PC-9 (cell line): ENCODE results near the gene VTCN1. TPM values are rescaled to one million over a fixed set of nuclear protein-coding genes. Genes with fewer than 3 reads are reported as not detected.

Experiments used
- BruUV-seq: library from RNA; stranded (reverse); fragments of 400-500 nt; replicated peaks from 2 replicates; lab custom pipeline; 2021; lab: Mats Ljungman, UMichigan
- CTCF ChIA-PET: fragments of 300-600 bp; sonication (Branson Sonifier 250); formaldehyde crosslinking; loops from one replicate; lab custom pipeline; 2022; ENCODE audit warnings: antibody characterized with exemption; lab: Charles Lee
- POLR2A ChIA-PET: fragments of 300-600 bp; sonication (Branson Sonifier 250); formaldehyde crosslinking; loops from one replicate; lab custom pipeline; 2022; ENCODE audit warnings: antibody characterized with exemption; ENCODE audit not compliant: unreplicated experiment; lab: Charles Lee
- DNase-seq, 2 experiments: peaks; one replicate each; pipeline versions ENCODE4 v3.0.0 to v3.0.0-alpha.2; 2015 to 2022; ENCODE audit warnings: mixed read lengths in 1 of 2
- H2AFZ ChIP-seq: fragments of 200-600 bp; sonication (generic); 2 replicates; pipeline ENCODE4 v1.8.1; 2017; ENCODE audit warnings: antibody characterized with exemption
- H3F3A ChIP-seq: fragments of 200-600 bp; sonication (generic); 2 replicates; pipeline ENCODE4 v1.8.1; 2017; ENCODE audit warnings: antibody characterized with exemption, mild to moderate bottlenecking, low read depth; ENCODE audit not compliant: insufficient read depth
- H3K27ac ChIP-seq: fragments of 200-600 bp; sonication (generic); 2 replicates; pipeline ENCODE4 v1.6.1; 2016; ENCODE audit warnings: mixed run types
- H3K27me3 ChIP-seq: fragments of 200-600 bp; sonication (generic); 2 replicates; pipeline ENCODE4 v1.6.1; 2016; ENCODE audit warnings: low read depth, mixed run types; ENCODE audit not compliant: insufficient read depth
- H3K36me3 ChIP-seq: fragments of 200-600 bp; sonication (generic); 2 replicates; pipeline ENCODE4 v1.6.1; 2016; ENCODE audit warnings: low read depth, mixed run types
- H3K4me1 ChIP-seq: fragments of 200-600 bp; sonication (generic); replicated peaks from 2 replicates; pipeline ENCODE4 v1.6.1; 2016; ENCODE audit warnings: mixed run types; ENCODE audit not compliant: insufficient read depth
- H3K4me2 ChIP-seq: fragments of 200-600 bp; sonication (generic); 2 replicates; pipeline ENCODE4 v1.6.1; 2017; ENCODE audit warnings: mixed run types
- H3K4me3 ChIP-seq: fragments of 200-600 bp; sonication (generic); 2 replicates; pipeline ENCODE4 v1.6.1; 2016; ENCODE audit warnings: mixed run types
- H3K79me2 ChIP-seq: fragments of 200-600 bp; sonication (generic); 2 replicates; pipeline ENCODE4 v1.6.1; 2017; ENCODE audit warnings: low read depth, mixed run types
- H3K9me2 ChIP-seq: fragments of 200-600 bp; sonication (generic); 2 replicates; pipeline ENCODE4 v1.8.1; 2017; ENCODE audit warnings: mild to moderate bottlenecking; ENCODE audit not compliant: insufficient read depth
- H3K9me3 ChIP-seq: fragments of 200-600 bp; sonication (generic); 2 replicates; pipeline ENCODE4 v1.8.1; 2016; ENCODE audit warnings: low read depth; ENCODE audit not compliant: insufficient read depth
- H4K20me1 ChIP-seq: fragments of 200-600 bp; sonication (generic); 2 replicates; pipeline ENCODE4 v1.8.1; 2017; ENCODE audit not compliant: insufficient read depth
- EZH2 ChIP-seq: fragments of 200-600 bp; sonication (generic); IDR thresholded peaks from 2 replicates; pipeline ENCODE4 v1.8.0; 2017; ENCODE audit warnings: antibody characterized with exemption, low read depth
- intact Hi-C: fragments of 100-400 bp; cut with micrococcal nuclease; formaldehyde crosslinking; loops from one replicate; pipeline ENCODE4 v1.10.0; 2022; ENCODE audit not compliant: unreplicated experiment
- total RNA-seq: library from RNA; stranded (reverse); gene quantifications from 2 replicates; pipeline ENCODE4 v1.2.3, GENCODE V29; 2021
- TF ChIP-seq, protein P1 (sequence below): fragments of 200-600 bp; sonication (generic); conservative IDR thresholded peaks from 2 replicates; pipeline ENCODE4 v1.6.1; 2017; ENCODE audit warnings: mixed run types, antibody characterized with exemption, mild to moderate bottlenecking, moderate library complexity

The VTCN1 gene
- total RNA-seq, 1 experiment from 2014 or later, result 5.0 TPM

GRCh38 chr1:117176579-117176978, 34.1 kb downstream of the VTCN1 start:
- no peak overlapping the region for H2AFZ ChIP-seq
- H4K20me1 ChIP-seq, result no peaks in the 10 kb centered on the region
- POLR2A ChIA-PET, result interaction anchor here (0.6 kb wide), 1 partner anchor 11 kb away, joined by 3 read pairs; no protein-coding TSS in a partner anchor
- no peaks in the 10 kb centered on the region for H3K36me3 ChIP-seq
- no peak for DNase-seq
- no peaks in the 10 kb centered on the region for H3K9me2 ChIP-seq
- no peaks in the 10 kb centered on the region for H3K9me3 ChIP-seq
- no peak overlapping the region for H3K4me2 ChIP-seq
- intact Hi-C loops, result no loop called here
- peaks cover 9% of the 10 kb centered on the region for H3K4me1 ChIP-seq
- CTCF ChIA-PET, result no interaction called here
- H3K79me2 ChIP-seq, result no peaks in the 10 kb centered on the region
- peaks cover 5% of the 10 kb centered on the region; the same call in 1 of the 2 replicates for H3F3A ChIP-seq
- no peak overlapping the region for H3K4me3 ChIP-seq
- BruUV-seq, result no TSS peak
- no peak for TF ChIP-seq EZH2
- TF ChIP-seq, protein P1, sequence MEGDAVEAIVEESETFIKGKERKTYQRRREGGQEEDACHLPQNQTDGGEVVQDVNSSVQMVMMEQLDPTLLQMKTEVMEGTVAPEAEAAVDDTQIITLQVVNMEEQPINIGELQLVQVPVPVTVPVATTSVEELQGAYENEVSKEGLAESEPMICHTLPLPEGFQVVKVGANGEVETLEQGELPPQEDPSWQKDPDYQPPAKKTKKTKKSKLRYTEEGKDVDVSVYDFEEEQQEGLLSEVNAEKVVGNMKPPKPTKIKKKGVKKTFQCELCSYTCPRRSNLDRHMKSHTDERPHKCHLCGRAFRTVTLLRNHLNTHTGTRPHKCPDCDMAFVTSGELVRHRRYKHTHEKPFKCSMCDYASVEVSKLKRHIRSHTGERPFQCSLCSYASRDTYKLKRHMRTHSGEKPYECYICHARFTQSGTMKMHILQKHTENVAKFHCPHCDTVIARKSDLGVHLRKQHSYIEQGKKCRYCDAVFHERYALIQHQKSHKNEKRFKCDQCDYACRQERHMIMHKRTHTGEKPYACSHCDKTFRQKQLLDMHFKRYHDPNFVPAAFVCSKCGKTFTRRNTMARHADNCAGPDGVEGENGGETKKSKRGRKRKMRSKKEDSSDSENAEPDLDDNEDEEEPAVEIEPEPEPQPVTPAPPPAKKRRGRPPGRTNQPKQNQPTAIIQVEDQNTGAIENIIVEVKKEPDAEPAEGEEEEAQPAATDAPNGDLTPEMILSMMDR, result no peak
- H3K27me3 ChIP-seq, result no peaks in the 10 kb centered on the region
- no peak overlapping the region for H3K27ac ChIP-seq

DNA sequence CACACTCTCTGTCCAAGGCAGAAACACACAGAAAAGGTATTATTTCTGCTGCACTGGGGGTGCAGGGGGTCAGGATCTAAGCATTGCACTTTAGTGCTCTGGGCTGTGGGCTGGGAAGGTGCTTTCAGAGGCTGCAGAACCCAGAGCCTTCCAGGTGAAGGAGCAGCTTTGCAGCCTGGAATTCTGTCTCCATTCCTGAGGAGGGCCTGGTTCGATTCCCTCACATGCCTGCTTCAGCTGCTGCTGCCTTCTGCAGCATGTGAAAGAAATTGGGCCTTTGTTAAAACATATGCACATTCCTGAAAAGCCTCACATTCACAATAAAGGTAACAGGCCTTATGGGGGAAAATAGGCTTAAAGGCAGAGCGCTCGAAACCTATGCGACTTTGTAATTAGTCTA, 35.9 kb downstream of the VTCN1 start:
- H3K4me2 ChIP-seq, result no peak overlapping the region
- H2AFZ ChIP-seq, result no peak overlapping the region
- intact Hi-C loops, result no loop called here
- H3K9me3 ChIP-seq, result no peaks in the 10 kb centered on the region; the same call in 1 of the 2 replicates
- H4K20me1 ChIP-seq, result no peaks in the 10 kb centered on the region
- ChIA-PET CTCF (interaction anchor here (0.7 kb wide), 1 partner anchor 8 kb away, joined by 4 read pairs; no protein-coding TSS in a partner anchor), POLR2A (no interaction called here)
- TF ChIP-seq, protein P1, result no peak
- TF ChIP-seq EZH2, result no peak
- H3K79me2 ChIP-seq, result no peaks in the 10 kb centered on the region
- H3K4me1 ChIP-seq, result no peaks in the 10 kb centered on the region
- H3K9me2 ChIP-seq, result no peaks in the 10 kb centered on the region
- no peaks in the 10 kb centered on the region for H3K27me3 ChIP-seq
- no peaks in the 10 kb centered on the region for H3K36me3 ChIP-seq
- H3K27ac ChIP-seq, result no peak overlapping the region
- no peaks in the 10 kb centered on the region for H3F3A ChIP-seq
- DNase-seq, result no peak
- BruUV-seq, result no TSS peak
- H3K4me3 ChIP-seq, result no peak overlapping the region

- H3K9me3 ChIP-seq, result no peaks in the 10 kb centered on the region; the same call in 1 of the 2 replicates
- no peaks in the 10 kb centered on the region for H3K27me3 ChIP-seq
- TF ChIP-seq, protein P1, result no peak
- ChIA-PET POLR2A (no interaction called here), CTCF (no interaction called here)
- H3K9me2 ChIP-seq, result no peaks in the 10 kb centered on the region
- H3K36me3 ChIP-seq, result no peaks in the 10 kb centered on the region
- H2AFZ ChIP-seq, result no peak overlapping the region
- H3K4me2 ChIP-seq, result no peak overlapping the region
- no TSS peak for BruUV-seq
- H3K27ac ChIP-seq, result no peak overlapping the region
- no peaks in the 10 kb centered on the region for H3F3A ChIP-seq
- H3K4me3 ChIP-seq, result no peak overlapping the region
- H4K20me1 ChIP-seq, result no peaks in the 10 kb centered on the region
- intact Hi-C loops, result no loop called here
- no peaks in the 10 kb centered on the region for H3K79me2 ChIP-seq
- DNase-seq, result no peak
- H3K4me1 ChIP-seq, result no peaks in the 10 kb centered on the region
These were observed 37.0 kb downstream of the VTCN1 start for GRCh38 chr1:117173691-117174090.
